HEK293 (cell line): Measurements from ENCODE around the gene TFG.

ENCODE experiments used
- BCL11B ChIP-seq: fragments of 450-650 bp; formaldehyde crosslinking; IDR thresholded peaks from 2 replicates; pipeline ENCODE4 v1.5.1; 2016; ENCODE audit warnings: low read depth, missing biosample characterization, missing genetic modification characterization
- ZBTB1 ChIP-seq: fragments of 450-650 bp; formaldehyde crosslinking; IDR thresholded peaks from 2 replicates; pipeline ENCODE4 v1.5.1; 2016; ENCODE audit warnings: missing biosample characterization, missing genetic modification characterization
- ZNF121 ChIP-seq: fragments of 450-650 bp; formaldehyde crosslinking; IDR thresholded peaks from 2 replicates; pipeline ENCODE4 v1.5.1; 2016; ENCODE audit warnings: missing biosample characterization, missing genetic modification characterization
- ZNF146 ChIP-seq: fragments of 450-650 bp; formaldehyde crosslinking; IDR thresholded peaks from 2 replicates; pipeline ENCODE4 v1.5.1; 2016; ENCODE audit warnings: missing biosample characterization, missing genetic modification characterization
- ZNF157 ChIP-seq: fragments of 450-650 bp; formaldehyde crosslinking; IDR thresholded peaks from 2 replicates; pipeline ENCODE4 v1.5.1; 2016; ENCODE audit warnings: missing biosample characterization, missing genetic modification characterization
- ZNF223 ChIP-seq: fragments of 450-650 bp; formaldehyde crosslinking; IDR thresholded peaks from 2 replicates; pipeline ENCODE4 v1.5.1; 2016; ENCODE audit warnings: missing biosample characterization, missing genetic modification characterization
- ZNF423 ChIP-seq: fragments of 450-650 bp; formaldehyde crosslinking; IDR thresholded peaks from 2 replicates; pipeline ENCODE4 v1.5.1; 2016; ENCODE audit warnings: missing biosample characterization, missing genetic modification characterization
- ZNF530 ChIP-seq: fragments of 450-650 bp; formaldehyde crosslinking; IDR thresholded peaks from 2 replicates; pipeline ENCODE4 v1.5.1; 2016; ENCODE audit warnings: low read depth, missing biosample characterization, missing genetic modification characterization
- ZNF558 ChIP-seq: fragments of 450-650 bp; formaldehyde crosslinking; IDR thresholded peaks from 2 replicates; pipeline ENCODE4 v1.5.1; 2016; ENCODE audit warnings: missing biosample characterization, missing genetic modification characterization
- ZNF561 ChIP-seq: fragments of 450-650 bp; IDR thresholded peaks from 2 replicates; pipeline ENCODE4 v1.5.1; 2018; ENCODE audit warnings: missing biosample characterization, missing genetic modification characterization, borderline replicate concordance
- TF ChIP-seq, protein P1 (sequence below): fragments of 450-650 bp; formaldehyde crosslinking; IDR thresholded peaks from 2 replicates; pipeline ENCODE4 v1.5.1; 2016; ENCODE audit warnings: missing biosample characterization, missing genetic modification characterization
- TF ChIP-seq, protein P2 (sequence below): fragments of 450-650 bp; formaldehyde crosslinking; IDR thresholded peaks from 2 replicates; pipeline ENCODE4 v1.5.1; 2016; ENCODE audit warnings: missing biosample characterization, missing genetic modification characterization

DNA sequence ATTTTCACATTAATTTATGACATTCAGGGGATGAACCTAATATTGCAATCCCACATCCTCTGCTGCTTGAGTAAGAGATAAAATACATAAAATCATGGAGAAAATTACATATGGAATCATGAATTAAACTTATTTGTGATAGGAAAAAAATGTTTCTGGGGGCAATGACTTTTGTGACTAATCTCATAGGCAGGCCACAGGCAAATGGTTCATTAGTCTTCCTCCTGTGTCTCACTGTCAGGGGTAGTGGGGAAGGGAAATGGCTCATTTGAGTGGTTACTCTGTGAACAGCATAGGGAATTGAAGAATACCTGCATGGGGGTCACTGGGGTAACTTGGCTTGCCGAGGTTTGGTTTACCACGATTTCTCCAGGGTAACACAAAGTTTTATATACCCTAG, 72.0 kb downstream of the TFG start:
- TF ChIP-seq ZBTB1 (tag by site-specific recombination) = no peak
- no peak for TF ChIP-seq ZNF558 (tag by site-specific recombination)
- no peak for TF ChIP-seq ZNF121 (tag by site-specific recombination)
- TF ChIP-seq ZNF530 (tag by site-specific recombination) = no peak
- TF ChIP-seq, protein P1, sequence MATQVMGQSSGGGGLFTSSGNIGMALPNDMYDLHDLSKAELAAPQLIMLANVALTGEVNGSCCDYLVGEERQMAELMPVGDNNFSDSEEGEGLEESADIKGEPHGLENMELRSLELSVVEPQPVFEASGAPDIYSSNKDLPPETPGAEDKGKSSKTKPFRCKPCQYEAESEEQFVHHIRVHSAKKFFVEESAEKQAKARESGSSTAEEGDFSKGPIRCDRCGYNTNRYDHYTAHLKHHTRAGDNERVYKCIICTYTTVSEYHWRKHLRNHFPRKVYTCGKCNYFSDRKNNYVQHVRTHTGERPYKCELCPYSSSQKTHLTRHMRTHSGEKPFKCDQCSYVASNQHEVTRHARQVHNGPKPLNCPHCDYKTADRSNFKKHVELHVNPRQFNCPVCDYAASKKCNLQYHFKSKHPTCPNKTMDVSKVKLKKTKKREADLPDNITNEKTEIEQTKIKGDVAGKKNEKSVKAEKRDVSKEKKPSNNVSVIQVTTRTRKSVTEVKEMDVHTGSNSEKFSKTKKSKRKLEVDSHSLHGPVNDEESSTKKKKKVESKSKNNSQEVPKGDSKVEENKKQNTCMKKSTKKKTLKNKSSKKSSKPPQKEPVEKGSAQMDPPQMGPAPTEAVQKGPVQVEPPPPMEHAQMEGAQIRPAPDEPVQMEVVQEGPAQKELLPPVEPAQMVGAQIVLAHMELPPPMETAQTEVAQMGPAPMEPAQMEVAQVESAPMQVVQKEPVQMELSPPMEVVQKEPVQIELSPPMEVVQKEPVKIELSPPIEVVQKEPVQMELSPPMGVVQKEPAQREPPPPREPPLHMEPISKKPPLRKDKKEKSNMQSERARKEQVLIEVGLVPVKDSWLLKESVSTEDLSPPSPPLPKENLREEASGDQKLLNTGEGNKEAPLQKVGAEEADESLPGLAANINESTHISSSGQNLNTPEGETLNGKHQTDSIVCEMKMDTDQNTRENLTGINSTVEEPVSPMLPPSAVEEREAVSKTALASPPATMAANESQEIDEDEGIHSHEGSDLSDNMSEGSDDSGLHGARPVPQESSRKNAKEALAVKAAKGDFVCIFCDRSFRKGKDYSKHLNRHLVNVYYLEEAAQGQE (tag by site-specific recombination) = no peak
- no peak for TF ChIP-seq ZNF157
- TF ChIP-seq ZNF561 (tag by site-specific recombination) = no peak
- TF ChIP-seq, protein P2, sequence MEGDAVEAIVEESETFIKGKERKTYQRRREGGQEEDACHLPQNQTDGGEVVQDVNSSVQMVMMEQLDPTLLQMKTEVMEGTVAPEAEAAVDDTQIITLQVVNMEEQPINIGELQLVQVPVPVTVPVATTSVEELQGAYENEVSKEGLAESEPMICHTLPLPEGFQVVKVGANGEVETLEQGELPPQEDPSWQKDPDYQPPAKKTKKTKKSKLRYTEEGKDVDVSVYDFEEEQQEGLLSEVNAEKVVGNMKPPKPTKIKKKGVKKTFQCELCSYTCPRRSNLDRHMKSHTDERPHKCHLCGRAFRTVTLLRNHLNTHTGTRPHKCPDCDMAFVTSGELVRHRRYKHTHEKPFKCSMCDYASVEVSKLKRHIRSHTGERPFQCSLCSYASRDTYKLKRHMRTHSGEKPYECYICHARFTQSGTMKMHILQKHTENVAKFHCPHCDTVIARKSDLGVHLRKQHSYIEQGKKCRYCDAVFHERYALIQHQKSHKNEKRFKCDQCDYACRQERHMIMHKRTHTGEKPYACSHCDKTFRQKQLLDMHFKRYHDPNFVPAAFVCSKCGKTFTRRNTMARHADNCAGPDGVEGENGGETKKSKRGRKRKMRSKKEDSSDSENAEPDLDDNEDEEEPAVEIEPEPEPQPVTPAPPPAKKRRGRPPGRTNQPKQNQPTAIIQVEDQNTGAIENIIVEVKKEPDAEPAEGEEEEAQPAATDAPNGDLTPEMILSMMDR (tag by site-specific recombination) = no peak
- no peak for TF ChIP-seq BCL11B
- TF ChIP-seq ZNF423 = no peak
- TF ChIP-seq ZNF223 (tag by site-specific recombination) = no peak
- TF ChIP-seq ZNF146 (tag by site-specific recombination) = no peak
